ENCODE data around the gene DSG4. TPM values are rescaled to one million over a fixed set of nuclear protein-coding genes. Genes with fewer than 3 reads are reported as not detected.

The DSG4 gene
- total RNA-seq, 4 donors from 2014 or later, result not detected

DNA sequence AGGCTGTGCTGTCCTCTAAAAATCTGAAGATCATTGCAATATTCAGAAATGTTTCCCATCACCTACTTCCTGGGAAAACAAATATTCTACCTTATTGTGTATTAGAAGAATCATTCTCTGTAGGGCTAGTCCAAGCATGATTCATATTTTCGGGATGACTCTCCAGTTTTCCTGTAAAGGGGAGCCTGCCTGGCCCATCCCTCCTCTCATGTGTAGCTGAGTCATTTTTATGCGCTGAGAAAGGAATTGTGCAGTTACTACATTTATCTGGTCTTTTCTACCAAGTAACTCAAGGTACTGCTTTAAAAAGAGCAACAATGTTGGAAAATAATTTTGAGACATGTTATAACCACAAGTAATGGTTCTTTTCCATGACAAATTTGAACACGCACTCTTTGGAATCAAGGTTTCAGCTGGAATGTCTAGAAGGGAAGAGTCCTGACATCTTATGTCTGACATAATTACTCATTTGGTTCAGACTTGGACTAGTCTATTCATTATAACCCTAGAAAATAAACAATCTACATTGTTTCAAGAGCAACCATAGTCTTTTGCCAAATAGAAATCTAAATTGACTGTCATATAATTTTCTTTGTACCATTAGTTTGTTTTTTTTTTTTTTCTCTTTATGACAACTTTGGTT is 77.6 kb downstream of the DSG4 start:
- intact Hi-C loops (cut with DNase I; ENCODE audit: low total_unique reads) (no loop called here), in situ Hi-C loops (cut with MboI; ENCODE audit: low sequenced_read_pairs in 4 of 4) (no loop called here)
- TF ChIP-seq POLR2A (IDR thresholded peaks at IDR 0.05), result no peak
- TF ChIP-seq, protein P1, sequence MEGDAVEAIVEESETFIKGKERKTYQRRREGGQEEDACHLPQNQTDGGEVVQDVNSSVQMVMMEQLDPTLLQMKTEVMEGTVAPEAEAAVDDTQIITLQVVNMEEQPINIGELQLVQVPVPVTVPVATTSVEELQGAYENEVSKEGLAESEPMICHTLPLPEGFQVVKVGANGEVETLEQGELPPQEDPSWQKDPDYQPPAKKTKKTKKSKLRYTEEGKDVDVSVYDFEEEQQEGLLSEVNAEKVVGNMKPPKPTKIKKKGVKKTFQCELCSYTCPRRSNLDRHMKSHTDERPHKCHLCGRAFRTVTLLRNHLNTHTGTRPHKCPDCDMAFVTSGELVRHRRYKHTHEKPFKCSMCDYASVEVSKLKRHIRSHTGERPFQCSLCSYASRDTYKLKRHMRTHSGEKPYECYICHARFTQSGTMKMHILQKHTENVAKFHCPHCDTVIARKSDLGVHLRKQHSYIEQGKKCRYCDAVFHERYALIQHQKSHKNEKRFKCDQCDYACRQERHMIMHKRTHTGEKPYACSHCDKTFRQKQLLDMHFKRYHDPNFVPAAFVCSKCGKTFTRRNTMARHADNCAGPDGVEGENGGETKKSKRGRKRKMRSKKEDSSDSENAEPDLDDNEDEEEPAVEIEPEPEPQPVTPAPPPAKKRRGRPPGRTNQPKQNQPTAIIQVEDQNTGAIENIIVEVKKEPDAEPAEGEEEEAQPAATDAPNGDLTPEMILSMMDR (IDR thresholded peaks at IDR 0.05 in 4 of 5, conservative IDR thresholded peaks at IDR 0.05 in 1 of 5), result no peak
- ATAC-seq (no peak), DNase-seq (no peak)
- Histone ChIP-seq H3K27me3 (no peaks in the 10 kb centered on the region), H3K4me3 (no peak overlapping the region), H3K9me3 (no peaks in the 10 kb centered on the region), H3K4me1 (no peaks in the 10 kb centered on the region), H3K27ac (no peak overlapping the region), H3K36me3 (no peaks in the 10 kb centered on the region)

Other genes with a start within 250 kb of the DSG4 start
- gene DSC1, start 213.9 kb upstream of the DSG4 start, total RNA-seq, result not detected
- not detected for gene DSG1, start 58.6 kb upstream of the DSG4 start, total RNA-seq
- gene DSG3, start 71.0 kb downstream of the DSG4 start, total RNA-seq, result not detected
- gene DSG2, start 121.4 kb downstream of the DSG4 start, total RNA-seq, result 1 to 10 TPM in 3 of 4 donors, under 1 TPM in 1; 0.61 to 3.7 (median 2.0) TPM
- gene TTR, start 215.1 kb downstream of the DSG4 start, total RNA-seq, result 1 to 10 TPM in 2 of 4 donors, not detected in 2; 1.4 to 4.4 TPM